Psoas muscle (tissue), 8 donors: ENCODE results near the gene KLHDC7B. TPM values are rescaled to one million over a fixed set of nuclear protein-coding genes. Genes with fewer than 3 reads are reported as not detected.
"Not testable (repeated sequence)": the region's sequence is repeated elsewhere in the genome, so short reads cannot be mapped to it uniquely, and the experiment has no call there.

Source experiments
- ATAC-seq, 4 donors: fragments of 200-7000 bp; cut with Tn5 transposase; one replicate each; pipeline ENCODE4 v1.9.1; 2020; ENCODE audit warnings: moderate library complexity in 3 of 4, mild to moderate bottlenecking in 2 of 4
- DNase-seq, 2 donors: peaks; one replicate each; pipeline ENCODE4 v3.0.0-alpha.2; 2020
- H3K27ac ChIP-seq: fragments of 200-600 bp; one replicate; pipeline ENCODE4 v1.8.0; 2022
- H3K27me3 ChIP-seq, 3 donors: fragments of 200-600 bp in 1 of 3; one replicate each; pipeline versions ENCODE4 v1.6.1 to v1.8.0; 2013 to 2022; ENCODE audit warnings: low read length in 2 of 3, mild to moderate bottlenecking in 2 of 3, moderate library complexity in 1 of 3; ENCODE audit not compliant: insufficient read depth in 3 of 3
- H3K36me3 ChIP-seq, 2 donors: fragments of 200-600 bp in 1 of 2; one replicate each; pipeline versions ENCODE4 v1.6.1 to v1.8.0; 2013 to 2022; ENCODE audit warnings: low read depth in 1 of 2, mild to moderate bottlenecking in 1 of 2, moderate library complexity in 1 of 2; ENCODE audit not compliant: insufficient read depth in 1 of 2
- H3K4me1 ChIP-seq: fragments of 200-600 bp; one replicate; pipeline ENCODE4 v1.8.0; 2022
- H3K4me3 ChIP-seq: fragments of 200-600 bp; one replicate; pipeline ENCODE4 v1.8.0; 2022; ENCODE audit warnings: mild to moderate bottlenecking
- H3K9me3 ChIP-seq: fragments of 200-600 bp; one replicate; pipeline ENCODE4 v1.8.0; 2022
- WGBS, 3 donors: extraction: QIAGEN DNeasy Blood & Tissue Kit; methylation state at CpG; one replicate each; pipeline versions ENCODE4 v1.1.6 to v1.1.7; 2013; 5-methylcytosine and 5-hydroxymethylcytosine counted together
- intact Hi-C, 2 donors: fragments of 100-400 bp; cut with DNase I; formaldehyde crosslinking; loops; one replicate each; pipeline versions ENCODE4 v1.11.0 to v1.14.2; 2022
- polyA plus RNA-seq, 3 donors: library from polyadenylated mRNA; stranded (reverse); fragments of 200-250 nt; gene quantifications; one replicate each; pipeline ENCODE4 v1.2.3, GENCODE V29; 2013
- total RNA-seq, 4 donors: library from RNA; stranded (reverse); fragmentation: NEBNext Ultra II Directional in 2 of 4; extraction: Animal tissue kit (Norgen Biotek cat#: 25700) in 2 of 4; gene quantifications; one replicate each; pipeline versions ENCODE4 v1.2.1 to v1.2.4, GENCODE V29; 2021 to 2023
- TF ChIP-seq, protein P1 (sequence below): fragments of 200-600 bp; IDR thresholded peaks from one replicate; pipeline ENCODE4 v1.8.0; 2022; ENCODE audit warnings: antibody characterized with exemption
- donor health status: healthy with polysubstance abuse.
- donor health status: DM: no; HTN: no; CAD: no; lungs with moderate emphysema.
- donor health status: Bipolar disorder and iron deficiency.
- donor health status: healthy.
- donor health status: DM: yes; HTN: yes; CAD: no.
- donor health status: DM: no; HTN: no; CAD: no.
- donor health status: DM: no; HTN: no; CAD: no.
- donor health status: DM: yes; HTN: yes; CAD: no.

KLHDC7B gene
- total and polyA plus RNA-seq, 7 donors: 0.01 to 0.11 (median 0.01) TPM; not detected in 4

DNA sequence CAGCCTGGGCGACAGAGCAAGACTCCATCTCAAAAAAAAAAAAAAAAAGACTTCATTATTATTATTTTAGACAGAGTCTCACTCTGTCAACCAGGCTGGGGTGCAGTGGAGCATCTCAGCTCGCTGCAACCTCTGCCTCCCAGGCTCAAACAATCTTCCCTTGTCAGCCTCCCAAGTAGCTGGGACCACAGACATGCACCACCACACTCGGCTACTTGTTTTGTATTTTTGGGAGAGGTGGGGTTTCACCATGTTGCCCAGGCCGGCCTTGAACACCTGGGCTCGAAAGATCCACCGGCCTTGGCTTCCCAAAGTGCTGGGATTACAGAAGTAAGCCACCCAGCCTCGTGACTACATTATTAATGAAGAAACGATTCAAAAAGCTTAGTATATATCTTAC, 10.6 kb upstream of the KLHDC7B start:
- H3K36me3 ChIP-seq: no peaks in the 10 kb centered on the region
- ATAC-seq (no peak), DNase-seq (no peak)
- intact Hi-C loops: no loop called here
- peaks cover 21% of the 10 kb centered on the region for H3K4me1 ChIP-seq
- H3K9me3 ChIP-seq: no peaks in the 10 kb centered on the region
- no peak overlapping the region for H3K27ac ChIP-seq
- TF ChIP-seq, protein P1, sequence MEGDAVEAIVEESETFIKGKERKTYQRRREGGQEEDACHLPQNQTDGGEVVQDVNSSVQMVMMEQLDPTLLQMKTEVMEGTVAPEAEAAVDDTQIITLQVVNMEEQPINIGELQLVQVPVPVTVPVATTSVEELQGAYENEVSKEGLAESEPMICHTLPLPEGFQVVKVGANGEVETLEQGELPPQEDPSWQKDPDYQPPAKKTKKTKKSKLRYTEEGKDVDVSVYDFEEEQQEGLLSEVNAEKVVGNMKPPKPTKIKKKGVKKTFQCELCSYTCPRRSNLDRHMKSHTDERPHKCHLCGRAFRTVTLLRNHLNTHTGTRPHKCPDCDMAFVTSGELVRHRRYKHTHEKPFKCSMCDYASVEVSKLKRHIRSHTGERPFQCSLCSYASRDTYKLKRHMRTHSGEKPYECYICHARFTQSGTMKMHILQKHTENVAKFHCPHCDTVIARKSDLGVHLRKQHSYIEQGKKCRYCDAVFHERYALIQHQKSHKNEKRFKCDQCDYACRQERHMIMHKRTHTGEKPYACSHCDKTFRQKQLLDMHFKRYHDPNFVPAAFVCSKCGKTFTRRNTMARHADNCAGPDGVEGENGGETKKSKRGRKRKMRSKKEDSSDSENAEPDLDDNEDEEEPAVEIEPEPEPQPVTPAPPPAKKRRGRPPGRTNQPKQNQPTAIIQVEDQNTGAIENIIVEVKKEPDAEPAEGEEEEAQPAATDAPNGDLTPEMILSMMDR: no peak
- peaks cover 0 to 60% (median 19%) of the 10 kb centered on the region in 3 donors for H3K27me3 ChIP-seq
- no peak overlapping the region for H3K4me3 ChIP-seq
- 81 to 89% (median 87%) methylated on average over 7 of the region's 8 CpGs for WGBS, 3 donors

DNA sequence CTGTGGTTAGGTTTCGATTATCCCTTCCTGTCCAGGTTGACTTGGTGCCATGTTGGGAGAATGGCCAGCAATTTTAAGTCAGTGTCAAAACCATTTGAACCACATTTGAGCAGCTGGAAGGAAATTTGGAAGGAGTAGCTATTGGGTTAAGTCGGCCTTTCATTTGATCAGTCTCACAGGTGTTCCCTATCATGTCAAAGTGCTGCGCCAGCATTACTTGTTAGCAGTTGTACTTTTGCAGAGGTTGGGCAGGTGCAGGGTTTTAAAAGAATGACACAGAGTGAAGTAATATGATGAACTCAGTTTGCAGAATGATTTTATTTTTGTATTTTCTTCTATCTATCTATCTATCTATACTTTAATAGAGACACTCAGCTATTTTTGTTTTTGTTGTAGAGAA, 9.5 kb upstream of the KLHDC7B start:
- no peak overlapping the region for H3K4me3 ChIP-seq
- H3K4me1 ChIP-seq: peaks cover 14% of the 10 kb centered on the region
- no peak overlapping the region for H3K27ac ChIP-seq
- peaks cover 0 to 53% (median 9%) of the 10 kb centered on the region in 3 donors for H3K27me3 ChIP-seq
- no peaks in the 10 kb centered on the region for H3K9me3 ChIP-seq
- no peak for DNase-seq
- ATAC-seq: no peak
- WGBS, 3 donors: 46 to 60% (median 51%) methylated on average over 3 of the region's 3 CpGs
- intact Hi-C loops: no loop called here
- no peaks in the 10 kb centered on the region for H3K36me3 ChIP-seq
- TF ChIP-seq, protein P1: no peak

DNA sequence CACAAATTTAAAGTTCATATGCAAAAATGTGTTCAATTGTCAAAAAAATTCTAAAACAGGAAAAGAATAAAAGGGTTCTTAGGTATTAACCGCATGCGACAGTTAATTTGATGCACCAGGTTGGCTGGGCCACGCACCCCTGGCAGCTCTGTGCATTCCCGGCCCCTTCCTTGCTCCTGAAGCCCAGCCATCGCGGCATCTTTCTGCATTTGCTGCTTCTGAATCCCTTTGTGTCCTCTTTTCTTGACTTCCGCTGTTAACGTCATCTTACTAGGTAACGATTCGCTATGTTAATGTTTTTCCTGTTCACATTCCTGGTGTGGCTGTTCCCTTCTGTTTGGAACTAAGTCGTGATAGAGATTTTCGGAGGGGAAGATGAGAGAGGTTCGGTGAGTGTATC, 7.9 kb upstream of the KLHDC7B start:
- TF ChIP-seq, protein P1: no peak
- Histone ChIP-seq H3K36me3 (no peaks in the 10 kb centered on the region), H3K4me1 (peaks cover 5% of the 10 kb centered on the region), H3K9me3 (no peaks in the 10 kb centered on the region), H3K4me3 (no peak overlapping the region), H3K27me3 (peaks cover 0 to 37% (median 6%) of the 10 kb centered on the region in 3 donors), H3K27ac (peak overlapping the region; percentile 80)
- 78 to 88% (median 86%) methylated on average over 13 of the region's 13 CpGs for WGBS, 3 donors
- ATAC-seq (no peak), DNase-seq (no peak)
- intact Hi-C loops: no loop called here

DNA sequence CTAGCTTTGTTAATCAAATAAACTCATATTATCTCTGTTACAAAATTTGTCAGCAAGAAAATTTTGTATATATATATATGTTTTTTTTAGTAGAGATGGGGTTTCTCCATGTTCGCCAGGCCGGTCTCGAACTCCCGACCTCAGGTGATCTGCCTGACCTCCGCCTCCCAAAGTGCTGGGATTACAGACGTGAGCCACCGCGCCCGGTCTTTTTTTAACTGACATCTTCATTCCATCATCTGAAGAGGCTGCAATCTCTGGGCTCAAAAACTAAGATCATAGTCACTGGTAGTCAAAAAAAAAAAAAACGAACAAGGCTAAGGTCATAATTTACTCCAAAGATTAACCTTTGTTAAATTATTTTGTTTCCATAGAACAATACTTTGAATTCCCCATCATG, 5.3 kb upstream of the KLHDC7B start:
- Histone ChIP-seq H3K27ac (peak overlapping the region; percentile 80), H3K4me1 (peaks cover 5% of the 10 kb centered on the region), H3K4me3 (no peak overlapping the region), H3K9me3 (no peaks in the 10 kb centered on the region), H3K27me3 (peaks cover 0 to 27% (median 2%) of the 10 kb centered on the region in 3 donors), H3K36me3 (no peaks in the 10 kb centered on the region)
- ATAC-seq (no peak), DNase-seq (no peak)
- intact Hi-C loops: no loop called here
- 78 to 86% (median 83%) methylated on average over 10 of the region's 10 CpGs for WGBS, 3 donors
- TF ChIP-seq, protein P1: no peak

DNA sequence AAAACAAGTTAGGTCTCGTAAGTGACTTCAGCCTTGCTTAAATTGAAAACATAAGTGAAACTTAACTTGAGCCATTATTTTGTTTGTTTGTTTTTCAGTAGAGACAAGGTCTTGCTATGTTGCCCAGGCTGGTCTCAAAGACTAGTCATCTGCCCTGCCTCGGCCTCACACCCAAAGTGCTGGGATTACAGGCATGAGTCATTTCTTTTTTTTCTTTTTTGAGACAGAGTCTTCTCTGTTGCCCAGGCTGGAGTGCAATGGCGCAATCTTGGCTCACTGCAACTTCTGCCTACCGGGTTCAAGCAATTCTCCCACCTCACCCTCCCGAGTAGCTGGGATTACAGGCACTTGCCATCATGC, 4.1 kb upstream of the KLHDC7B start:
- H3K4me3 ChIP-seq, H3K36me3 ChIP-seq, H3K9me3 ChIP-seq, H3K4me1 ChIP-seq, intact Hi-C loops: not testable (repeated sequence)
- DNase-seq: peak in 1 of 2 donors; percentile 65
- peak in 2 of 4 donors; percentile 42 to 58 for ATAC-seq
- Histone ChIP-seq H3K27me3 (peaks cover 0 to 34% (median 7%) of the 10 kb centered on the region in 3 donors), H3K27ac (peak overlapping the region; percentile 50)
- WGBS, 3 donors: 59 to 79% (median 68%) methylated on average over 5 of the region's 5 CpGs
